H9 (cell line): Measurements from ENCODE around the gene LGALS3. TPM values are rescaled to one million over a fixed set of nuclear protein-coding genes. Genes with fewer than 3 reads are reported as not detected.

Source experiments
- DNase-seq: peaks from one replicate; pipeline ENCODE4 v3.0.0-alpha.2; 2017
- H2AFZ ChIP-seq: one replicate; pipeline ENCODE4 v1.6.1; 2013; ENCODE audit warnings: mild to moderate bottlenecking, low read length, control low read depth, moderate library complexity
- H2AK5ac ChIP-seq: 2 replicates; pipeline ENCODE4 v1.6.1; 2013; ENCODE audit warnings: low read length, control low read depth, mixed read lengths; ENCODE audit not compliant: insufficient read length
- H2BK120ac ChIP-seq: one replicate; pipeline ENCODE4 v1.6.1; 2013; ENCODE audit warnings: low read depth, mild to moderate bottlenecking, low read length, control low read depth, inconsistent platforms; ENCODE audit not compliant: poor library complexity, severe bottlenecking
- H2BK12ac ChIP-seq: 2 replicates; pipeline ENCODE4 v1.6.1; 2013; ENCODE audit warnings: low read length, control low read depth, mixed read lengths, low read depth; ENCODE audit not compliant: insufficient read length
- H2BK15ac ChIP-seq: 2 replicates; pipeline ENCODE4 v1.6.1; 2013; ENCODE audit warnings: low read depth, low read length, control low read depth
- H2BK20ac ChIP-seq: one replicate; pipeline ENCODE4 v1.6.1; 2013; ENCODE audit warnings: low read depth, mild to moderate bottlenecking, low read length, control low read depth, inconsistent platforms; ENCODE audit not compliant: poor library complexity, severe bottlenecking
- H2BK5ac ChIP-seq: 2 replicates; pipeline ENCODE4 v1.6.1; 2013; ENCODE audit warnings: low read length, control low read depth, mixed read lengths; ENCODE audit not compliant: insufficient read length
- H3K14ac ChIP-seq: 2 replicates; pipeline ENCODE4 v1.6.1; 2013; ENCODE audit warnings: low read length, control low read depth; ENCODE audit not compliant: insufficient read depth
- H3K18ac ChIP-seq: 2 replicates; pipeline ENCODE4 v1.6.1; 2013; ENCODE audit warnings: low read depth, mild to moderate bottlenecking, mixed read lengths, low read length, control low read depth; ENCODE audit not compliant: insufficient read length
- H3K23ac ChIP-seq: 2 replicates; pipeline ENCODE4 v1.6.1; 2013; ENCODE audit warnings: low read length, control low read depth, mixed read lengths, low read depth; ENCODE audit not compliant: insufficient read length
- H3K23me2 ChIP-seq: 2 replicates; pipeline ENCODE4 v1.6.1; 2013; ENCODE audit warnings: low read depth, mild to moderate bottlenecking, mixed read lengths, low read length, control low read depth; ENCODE audit not compliant: insufficient read length, poor library complexity, severe bottlenecking
- H3K27ac ChIP-seq: 2 replicates; pipeline ENCODE4 v1.5.1; 2013; ENCODE audit warnings: low read length, control low read depth, mixed read lengths, low read depth; ENCODE audit not compliant: insufficient read length
- H3K27me3 ChIP-seq: 2 replicates; pipeline ENCODE4 v1.6.1; 2013; ENCODE audit warnings: low read length, control low read depth, inconsistent platforms; ENCODE audit not compliant: insufficient read depth
- H3K4ac ChIP-seq: 2 replicates; pipeline ENCODE4 v1.6.1; 2013; ENCODE audit warnings: low read depth, mild to moderate bottlenecking, control low read depth, inconsistent platforms, low read length, moderate library complexity
- H3K4me1 ChIP-seq: 2 replicates; pipeline ENCODE4 v1.6.1; 2013; ENCODE audit warnings: low read length, control low read depth, inconsistent platforms; ENCODE audit not compliant: insufficient read depth
- H3K4me2 ChIP-seq: 2 replicates; pipeline ENCODE4 v1.6.1; 2013; ENCODE audit warnings: low read length, control low read depth, mixed read lengths; ENCODE audit not compliant: insufficient read length, insufficient read depth
- H3K56ac ChIP-seq: 2 replicates; pipeline ENCODE4 v1.6.1; 2013; ENCODE audit warnings: low read depth, mild to moderate bottlenecking, mixed read lengths, low read length, control low read depth; ENCODE audit not compliant: insufficient read length
- H3K79me1 ChIP-seq: 2 replicates; pipeline ENCODE4 v1.6.1; 2013; ENCODE audit warnings: low read depth, mild to moderate bottlenecking, moderate library complexity, low read length, control low read depth, inconsistent platforms; ENCODE audit not compliant: insufficient read depth, poor library complexity, severe bottlenecking
- H3K79me2 ChIP-seq: 2 replicates; pipeline ENCODE4 v1.6.1; 2013; ENCODE audit warnings: low read length, control low read depth, inconsistent platforms; ENCODE audit not compliant: insufficient read depth
- H3K9ac ChIP-seq: 2 replicates; pipeline ENCODE4 v1.6.1; 2013; ENCODE audit warnings: low read length, control low read depth, mixed read lengths; ENCODE audit not compliant: insufficient read length; ENCODE audit errors: extremely low read depth
- H3K9me3 ChIP-seq: one replicate; pipeline ENCODE4 v1.6.1; 2013; ENCODE audit warnings: low read depth, low read length, inconsistent platforms; ENCODE audit not compliant: control insufficient read depth
- H3T11ph ChIP-seq: one replicate; pipeline ENCODE4 v1.6.1; 2013; ENCODE audit warnings: mild to moderate bottlenecking, low read length, control low read depth, inconsistent platforms
- H4K20me1 ChIP-seq: one replicate; pipeline ENCODE4 v1.6.1; 2013; ENCODE audit not compliant: control insufficient read depth, insufficient read length, insufficient read depth
- H4K5ac ChIP-seq: 2 replicates; pipeline ENCODE4 v1.6.1; 2013; ENCODE audit warnings: low read depth, mild to moderate bottlenecking, mixed read lengths, low read length, control low read depth; ENCODE audit not compliant: insufficient read length
- H4K8ac ChIP-seq: replicated peaks from 2 replicates; pipeline ENCODE4 v1.6.1; 2013; ENCODE audit warnings: low read length, control low read depth, mixed read lengths, low read depth; ENCODE audit not compliant: insufficient read length
- H4K91ac ChIP-seq: 2 replicates; pipeline ENCODE4 v1.6.1; 2013; ENCODE audit warnings: low read depth, mild to moderate bottlenecking, moderate library complexity, mixed read lengths, low read length, control low read depth; ENCODE audit not compliant: insufficient read length
- H3K27ac Mint-ChIP-seq, 3 experiments: 2 replicates in 2 of 3; 3 replicates in 1 of 3; pipeline ENCODE4 v1.8.0; 2020 to 2021; ENCODE audit warnings: mixed read lengths in 3 of 3, mild to moderate bottlenecking in 1 of 3, moderate library complexity in 1 of 3
- H3K27me3 Mint-ChIP-seq: 2 replicates; pipeline ENCODE4 v1.8.0; 2021; ENCODE audit warnings: low read depth, mild to moderate bottlenecking, moderate library complexity, mixed read lengths
- H3K36me3 Mint-ChIP-seq, 3 experiments: 2 replicates in 2 of 3; 3 replicates in 1 of 3; pipeline ENCODE4 v1.8.0; 2020 to 2021; ENCODE audit warnings: low read depth in 3 of 3, mixed read lengths in 3 of 3; ENCODE audit not compliant: insufficient read depth in 1 of 3
- H3K4me1 Mint-ChIP-seq, 2 experiments: 2 replicates each; pipeline ENCODE4 v1.8.0; 2020; ENCODE audit warnings: mixed read lengths in 2 of 2
- H3K4me3 Mint-ChIP-seq, 2 experiments: 2 replicates in 1 of 2; 3 replicates in 1 of 2; pipeline ENCODE4 v1.8.0; 2020 to 2021; ENCODE audit warnings: mild to moderate bottlenecking in 2 of 2, mixed read lengths in 2 of 2, moderate library complexity in 1 of 2
- H3K9me3 Mint-ChIP-seq, 2 experiments: 2 replicates in 1 of 2; 3 replicates in 1 of 2; pipeline ENCODE4 v1.8.0; 2020; ENCODE audit warnings: mild to moderate bottlenecking in 2 of 2, mixed read lengths in 2 of 2, moderate library complexity in 1 of 2
- CTCF ChIP-seq: fragments of 200-600 bp; sonication (generic); conservative IDR thresholded peaks from 3 replicates; pipeline ENCODE4 v1.8.0; 2021; ENCODE audit warnings: antibody characterized with exemption, mild to moderate bottlenecking
- WGBS: extraction: QIAGEN DNeasy Blood & Tissue Kit; methylation state at CpG from one replicate; pipeline ENCODE4 v1.1.7; 2013; ENCODE audit warnings: missing lambda C conversion rate, low lambda C conversion rate, mixed read lengths; ENCODE audit not compliant: insufficient read length; ENCODE audit errors: extremely low coverage; 5-methylcytosine and 5-hydroxymethylcytosine counted together
- total RNA-seq: library from RNA; stranded (reverse); gene quantifications from 2 replicates; pipeline ENCODE4 v1.2.1, GENCODE V29; 2021

Gene LGALS3
- total RNA-seq, 1 experiment from 2014 or later, result 4.0 TPM

GRCh38 chr14:55127460-55127951 lies 1.5 kb upstream of the LGALS3 start:
- no peak overlapping the region for H3K27ac Mint-ChIP-seq
- no peak overlapping the region for H3K4me3 Mint-ChIP-seq
- no CpG with 5 or more reads among the region's 2 CpGs for WGBS

More at GRCh38 chr14:55127460-55127951, 1.5 kb upstream of the LGALS3 start:
- no peak overlapping the region for H4K5ac ChIP-seq
- no peaks in the 10 kb centered on the region; a peak in 1 of 7 replicates for H3K36me3 Mint-ChIP-seq
- TF ChIP-seq CTCF, result no peak
- no peak overlapping the region for H3K4me2 ChIP-seq
- H2BK20ac ChIP-seq, result no peak overlapping the region
- no peak overlapping the region for H2BK120ac ChIP-seq
- H3K27ac ChIP-seq, result no peak overlapping the region
- H3K27me3 ChIP-seq, result peaks cover 6% of the 10 kb centered on the region; the same call in 1 of the 2 replicates
- H4K91ac ChIP-seq, result no peak overlapping the region
- H3K4ac ChIP-seq, result no peak overlapping the region
- H3K56ac ChIP-seq, result no peak overlapping the region
- peaks cover 8 to 9% of the 10 kb centered on the region in 2 experiments for H3K4me1 Mint-ChIP-seq
- no peak overlapping the region for H2AK5ac ChIP-seq
- H3K9me3 Mint-ChIP-seq, result no peaks in the 10 kb centered on the region
- no peaks in the 10 kb centered on the region for H3K4me1 ChIP-seq
- H3K9ac ChIP-seq, result no peak overlapping the region
- H3K14ac ChIP-seq, result no peak overlapping the region
- no peak overlapping the region for H3K23ac ChIP-seq
- no peak overlapping the region for H3K18ac ChIP-seq
- H2BK15ac ChIP-seq, result no peak overlapping the region
- H3K79me2 ChIP-seq, result no peaks in the 10 kb centered on the region
- no peak overlapping the region for H2BK5ac ChIP-seq
- H2BK12ac ChIP-seq, result no peak overlapping the region
- H3T11ph ChIP-seq, result no peak overlapping the region
- no peaks in the 10 kb centered on the region for H3K79me1 ChIP-seq
- no peaks in the 10 kb centered on the region for H4K20me1 ChIP-seq
- H3K9me3 ChIP-seq, result no peaks in the 10 kb centered on the region
- no peak overlapping the region for H2AFZ ChIP-seq
- H3K27me3 Mint-ChIP-seq, result peaks cover 63% of the 10 kb centered on the region
- peaks cover 12% of the 10 kb centered on the region for H3K23me2 ChIP-seq
- no peak overlapping the region for H4K8ac ChIP-seq
- DNase-seq, result no peak
